GM18951 (cell line): ENCODE measurements around the gene HRAS.
"Not testable (repeated sequence)": the region's sequence is repeated elsewhere in the genome, so short reads cannot be mapped to it uniquely, and the experiment has no call there.

ENCODE experiments used
- POLR2A ChIP-seq: IDR thresholded peaks from 4 replicates; pipeline ENCODE4 v1.6.1; 2011; ENCODE audit warnings: mild to moderate bottlenecking; ENCODE audit not compliant: insufficient read length, insufficient read depth; ENCODE audit errors: extremely low read depth
- in situ Hi-C: fragments of 300-500 bp; cut with MboI; formaldehyde crosslinking; loops from one replicate; pipeline ENCODE4 v1.12.0; 2022; ENCODE audit warnings: low sequenced_read_pairs, mixed read lengths, inconsistent platforms; ENCODE audit not compliant: unreplicated experiment

Gene HRAS

GRCh38 chr11:529728-530411 is 5.5 kb downstream of the HRAS start:
- in situ Hi-C loops = no loop called here
- TF ChIP-seq POLR2A = no peak

- in situ Hi-C loops = no loop called here
- TF ChIP-seq POLR2A = no peak
Observed at GRCh38 chr11:528815-529727, 6.3 kb downstream of the HRAS start.

- in situ Hi-C loops = no loop called here
- TF ChIP-seq POLR2A = no peak
Observed at GRCh38 chr11:528166-528814, 7.1 kb downstream of the HRAS start.

GRCh38 chr11:526192-526591 is 9.2 kb downstream of the HRAS start:
- in situ Hi-C loops = no loop called here
- no peak for TF ChIP-seq POLR2A

GRCh38 chr11:521177-521688 is 14.1 kb downstream of the HRAS start:
- in situ Hi-C loops = no loop called here
- no peak for TF ChIP-seq POLR2A

GRCh38 chr11:520428-521176 is 14.8 kb downstream of the HRAS start:
- TF ChIP-seq POLR2A = no peak
- in situ Hi-C loops = no loop called here

GRCh38 chr11:518463-519202 is 16.7 kb downstream of the HRAS start:
- in situ Hi-C loops = no loop called here
- peak; percentile 42 for TF ChIP-seq POLR2A

- in situ Hi-C loops = not testable (repeated sequence)
Observed at GRCh38 chr11:516918-517685, 18.3 kb downstream of the HRAS start.

GRCh38 chr11:516400-516799 is 19.0 kb downstream of the HRAS start:
- no peak for TF ChIP-seq POLR2A

GRCh38 chr11:515131-515530 is 20.2 kb downstream of the HRAS start:
- TF ChIP-seq POLR2A = no peak
- in situ Hi-C loops = no loop called here

More at GRCh38 chr11:516400-516799, 19.0 kb downstream of the HRAS start:
- in situ Hi-C loops = no loop called here

GRCh38 chr11:514606-515005 is 20.8 kb downstream of the HRAS start:
- TF ChIP-seq POLR2A = no peak
- in situ Hi-C loops = no loop called here

GRCh38 chr11:512761-513595 is 22.4 kb downstream of the HRAS start:
- TF ChIP-seq POLR2A = no peak
- in situ Hi-C loops = no loop called here
